ENCODE measurements around the gene SOD1.

SOD1 gene

DNA sequence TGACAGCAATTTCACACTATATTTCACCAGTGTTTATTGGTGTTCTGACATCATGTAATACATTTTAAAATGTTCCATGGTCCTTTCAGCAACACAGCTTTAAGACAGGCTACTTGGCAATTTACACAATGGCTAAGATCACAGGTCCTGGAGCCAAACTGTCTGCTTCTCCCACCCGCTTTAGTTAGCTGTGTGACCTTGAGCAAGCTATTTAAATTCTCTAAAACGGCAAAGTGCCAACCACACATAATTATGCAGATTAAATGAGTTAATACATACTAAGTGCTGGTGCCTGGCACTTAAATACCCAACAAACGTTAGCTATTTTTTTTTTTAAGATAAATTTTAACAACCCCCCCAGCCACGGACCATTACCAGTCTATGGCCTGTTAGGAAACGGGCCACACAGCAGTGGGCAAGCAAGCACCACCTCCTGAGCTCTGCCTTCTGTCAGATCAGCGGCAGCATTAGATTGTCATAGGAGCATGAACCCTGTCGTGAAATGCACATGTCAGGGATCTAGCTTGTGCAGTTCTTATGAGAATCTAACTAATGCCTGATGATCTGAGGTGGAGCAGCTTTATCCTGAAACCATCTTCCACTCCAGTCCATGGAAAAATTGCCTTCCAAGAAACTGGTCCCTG, 26.9 kb downstream of the SOD1 start:
- DNase-seq: no peak

DNA sequence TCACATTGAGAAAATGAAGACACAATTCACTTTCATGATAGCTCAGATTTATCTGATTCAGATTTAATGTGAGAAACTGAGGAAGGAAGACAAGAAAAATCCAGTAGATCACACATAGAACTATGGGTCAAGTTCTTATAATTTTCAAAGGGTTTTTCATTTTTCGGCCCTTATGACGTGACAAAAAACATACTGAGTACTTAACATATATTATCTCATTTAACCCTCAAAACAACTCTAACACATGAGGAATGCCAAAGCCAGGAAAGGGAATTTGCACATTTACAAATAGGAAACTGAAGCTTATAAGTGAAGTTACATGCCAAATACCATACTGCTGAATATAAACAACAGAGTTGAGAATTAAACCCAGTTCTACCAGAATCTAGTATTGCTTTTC, 27.6 kb downstream of the SOD1 start:
- no peak for DNase-seq

DNA sequence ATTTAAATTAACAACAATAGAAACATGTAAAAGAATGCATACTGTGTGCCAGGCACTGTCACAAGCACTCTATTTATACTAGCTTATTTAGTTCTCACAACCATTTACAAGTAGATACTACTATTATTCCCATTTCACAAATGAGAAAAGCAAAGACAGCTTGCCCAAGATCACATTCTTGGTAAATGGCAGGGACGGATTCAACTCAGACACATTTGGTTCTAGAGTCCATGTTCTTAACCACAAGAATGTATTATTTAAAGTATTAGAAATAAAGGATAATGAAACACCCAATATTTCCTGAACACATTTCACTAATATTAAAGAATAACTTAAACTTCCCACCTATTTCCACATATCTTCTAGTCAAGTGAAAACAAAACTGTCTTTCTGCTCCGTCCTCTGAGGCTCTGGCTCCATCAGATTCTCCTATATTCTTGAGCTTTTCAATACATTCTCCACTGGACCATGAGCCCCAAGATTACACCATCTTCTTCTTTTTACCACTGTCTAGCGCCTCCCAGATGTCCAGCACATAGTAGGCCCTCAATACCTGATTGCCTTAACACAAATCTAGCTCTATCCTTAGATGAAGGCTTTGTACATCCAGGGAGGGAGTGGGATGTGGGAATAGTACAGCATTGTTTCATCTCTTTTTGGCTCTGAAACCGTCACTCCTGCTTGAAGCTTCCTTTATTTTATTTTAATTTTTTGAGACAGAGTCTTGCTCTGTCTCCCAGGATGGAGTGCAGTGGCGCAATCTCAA, 29.3 kb downstream of the SOD1 start:
- DNase-seq: no peak

DNA sequence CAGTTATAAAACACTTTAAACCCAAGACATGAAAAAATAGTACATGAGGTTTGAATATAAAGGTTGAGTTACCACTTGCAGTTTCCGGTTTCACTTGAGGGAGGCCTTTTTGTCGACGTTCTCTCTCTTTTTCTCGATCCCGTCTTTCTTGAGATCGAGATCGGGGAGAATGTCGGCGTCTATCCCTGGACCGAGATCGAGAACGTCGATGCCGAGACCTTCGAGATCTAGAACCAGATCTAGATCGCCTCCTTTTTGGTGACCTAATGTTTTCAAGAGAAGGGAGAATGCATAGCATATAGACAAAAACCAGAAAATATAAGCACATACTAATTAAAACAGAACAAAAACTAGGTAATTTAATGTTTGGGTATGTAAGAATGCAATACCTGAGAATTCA, 33.7 kb downstream of the SOD1 start:
- no peak for DNase-seq

DNA sequence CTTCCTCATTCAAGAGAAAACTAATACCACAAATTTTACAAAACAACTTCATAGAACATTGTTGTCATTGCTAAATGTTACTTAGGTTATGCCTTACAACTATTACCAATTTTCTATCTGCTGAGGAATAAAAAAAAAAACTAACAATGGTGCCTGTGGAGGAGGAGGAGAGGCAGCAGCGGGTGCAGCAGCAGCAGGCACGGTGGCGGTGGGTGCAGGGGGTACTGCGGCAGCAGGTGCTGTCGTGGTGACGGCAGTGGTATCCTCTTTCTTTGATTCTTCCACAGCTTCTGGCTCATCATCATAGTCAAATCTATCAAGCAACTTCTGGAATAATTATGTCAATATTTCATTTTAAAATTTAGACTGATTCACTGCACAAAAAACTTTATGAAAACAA, 36.9 kb downstream of the SOD1 start:
- DNase-seq: no peak

DNA sequence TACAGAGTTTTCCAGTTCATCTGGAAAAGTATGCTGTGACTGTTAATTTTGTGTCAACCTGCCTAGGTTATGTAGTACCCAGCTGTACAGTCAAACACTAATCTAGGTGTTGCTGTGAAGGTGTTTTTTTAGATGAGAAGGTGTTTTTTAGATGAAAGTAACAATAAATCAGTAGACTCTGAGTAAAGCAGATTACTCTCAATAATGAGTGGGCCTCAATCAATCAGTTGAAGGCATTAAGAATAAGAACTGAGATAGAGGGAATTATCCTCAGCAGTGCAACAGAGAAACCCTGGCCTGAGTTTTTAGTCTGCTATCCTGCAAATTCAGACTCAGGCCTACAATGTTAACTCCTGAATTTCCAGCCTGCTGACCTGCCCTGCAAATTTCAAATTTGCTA, 39.0 kb downstream of the SOD1 start:
- no peak for DNase-seq

DNA sequence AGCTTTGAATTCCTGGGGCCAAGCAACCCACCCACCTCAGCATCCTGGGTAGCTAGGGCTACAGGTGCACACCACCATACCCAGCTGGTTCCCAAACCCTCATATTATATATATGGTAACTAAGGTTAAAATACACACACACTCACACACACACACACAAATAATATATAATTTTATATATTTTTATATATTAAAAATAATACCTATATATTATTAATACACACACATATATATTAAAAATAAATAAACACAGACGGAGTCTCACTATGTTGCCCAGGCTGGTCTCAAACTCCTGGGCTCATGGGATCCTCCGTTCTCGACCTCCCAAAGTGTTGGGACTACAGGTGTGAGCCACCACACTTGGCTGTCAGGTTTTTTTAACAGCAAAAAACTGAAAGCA, 40.5 kb downstream of the SOD1 start:
- DNase-seq: no peak

DNA sequence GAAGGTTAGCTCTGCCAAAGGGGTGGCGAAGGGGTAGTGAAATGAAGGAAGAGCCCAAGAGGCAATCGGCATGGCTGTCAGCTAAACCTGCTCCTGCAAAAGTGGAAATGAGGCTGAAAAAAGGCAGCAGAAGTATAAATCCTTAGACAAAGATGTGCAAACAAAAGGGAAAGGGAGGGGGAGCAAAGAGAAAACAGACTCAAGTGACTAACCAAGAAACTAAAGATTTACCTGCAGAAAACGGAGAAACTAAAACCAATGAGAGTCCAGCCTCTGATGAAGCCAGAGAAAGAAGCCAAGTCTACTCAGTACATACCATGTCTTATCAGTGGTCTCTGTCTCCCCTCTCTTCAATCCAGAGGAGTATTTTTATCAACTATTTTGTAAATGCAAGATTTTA, 47.1 kb downstream of the SOD1 start:
- no peak for DNase-seq

DNA sequence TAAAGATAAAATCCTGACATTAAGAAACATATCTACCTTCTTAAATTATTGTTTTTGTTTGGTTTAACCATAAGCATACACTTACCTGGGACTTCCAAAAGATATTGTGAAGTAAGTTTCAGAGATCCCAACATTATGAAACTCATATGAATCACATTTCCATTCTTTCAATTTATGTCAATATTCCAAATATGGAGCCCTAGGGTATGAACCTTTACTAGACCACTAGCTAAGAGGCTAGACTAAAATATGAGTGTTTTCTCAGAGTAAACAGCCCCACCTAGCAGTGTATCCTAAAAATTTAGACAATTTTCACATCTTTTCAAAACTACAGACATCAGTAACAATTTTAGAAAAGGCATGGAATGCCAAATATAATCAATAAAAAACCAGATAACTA, 48.0 kb downstream of the SOD1 start:
- DNase-seq: no peak

DNA sequence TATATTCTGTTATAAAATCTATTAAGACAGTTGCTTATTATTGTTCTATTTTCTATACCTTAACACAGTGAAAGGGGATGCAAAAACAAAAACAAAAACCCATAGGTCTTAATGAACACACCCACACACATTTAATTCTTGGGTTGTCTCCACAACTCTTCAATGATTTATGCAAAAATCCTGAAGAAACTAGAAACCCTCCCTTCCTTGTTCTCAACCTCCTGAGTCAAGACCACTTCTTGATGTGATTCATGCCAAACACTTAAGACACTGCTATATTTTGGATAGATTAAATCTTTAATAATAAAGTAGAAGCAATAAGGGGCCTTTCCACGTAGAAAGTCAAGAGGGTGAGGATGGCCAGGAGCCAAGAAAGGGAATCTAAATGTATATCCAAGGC, 49.0 kb downstream of the SOD1 start:
- no peak for DNase-seq

DNA sequence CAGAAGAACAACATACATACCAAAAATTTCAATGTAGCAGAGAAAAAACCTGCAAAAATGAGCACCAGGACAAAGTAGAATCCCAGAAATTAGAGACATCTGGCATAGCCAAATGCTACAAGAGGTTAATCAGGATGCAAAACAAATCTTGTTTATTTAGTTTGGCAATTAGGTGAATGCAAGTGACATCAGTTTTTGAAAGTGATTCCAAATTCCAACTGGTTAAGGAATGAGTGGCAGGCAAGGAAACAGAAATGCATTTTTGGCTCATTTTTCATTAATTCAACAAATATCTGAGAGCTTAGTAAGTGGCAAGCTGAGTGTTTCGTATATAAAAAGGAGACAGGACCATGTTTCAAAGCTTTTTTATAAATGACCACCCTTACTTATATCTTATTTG, 51.1 kb downstream of the SOD1 start:
- DNase-seq: no peak

DNA sequence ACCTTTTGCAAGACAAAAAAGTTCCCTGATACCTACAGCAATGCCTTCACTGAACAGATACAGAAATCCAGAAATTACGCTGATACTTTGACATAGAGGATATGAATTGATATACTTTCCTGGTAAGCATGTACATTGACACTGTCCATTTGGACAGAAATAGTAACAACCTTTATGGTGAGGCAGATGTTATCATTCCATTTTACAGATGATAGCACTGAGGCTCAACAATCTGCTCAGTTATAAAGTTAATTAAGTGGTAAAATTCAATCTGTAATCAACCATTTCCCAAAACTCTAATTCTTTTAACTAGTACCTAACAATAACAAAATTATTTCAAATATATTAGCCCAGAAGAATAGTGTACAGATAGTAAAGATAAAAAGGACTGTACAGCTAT, 51.8 kb downstream of the SOD1 start:
- DNase-seq: no peak

DNA sequence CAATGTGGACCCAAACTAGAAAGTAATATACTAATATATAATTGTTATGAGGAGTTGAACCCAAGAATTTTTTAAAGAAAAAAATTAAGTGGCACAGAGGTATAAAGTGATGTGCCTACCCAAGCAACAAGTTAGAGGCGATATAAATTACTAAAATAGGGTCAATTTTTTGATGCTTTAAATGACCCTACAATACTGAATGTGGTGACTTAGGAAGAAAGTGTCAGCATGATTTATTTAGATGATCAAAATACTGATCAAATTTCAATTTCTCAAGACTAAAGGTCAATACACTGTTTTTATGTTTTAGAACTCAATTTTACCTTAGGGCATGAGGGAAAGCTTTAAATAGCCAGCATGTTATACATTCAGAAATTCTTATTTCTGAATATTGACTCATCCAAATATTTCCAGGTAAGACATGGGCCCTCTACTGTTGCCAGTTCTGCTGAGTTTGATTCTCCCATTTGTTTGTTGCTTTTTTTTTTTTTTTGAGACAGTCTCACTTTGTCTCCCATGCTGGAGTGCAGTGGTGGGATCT, 52.3 kb downstream of the SOD1 start:
- DNase-seq: no peak

DNA sequence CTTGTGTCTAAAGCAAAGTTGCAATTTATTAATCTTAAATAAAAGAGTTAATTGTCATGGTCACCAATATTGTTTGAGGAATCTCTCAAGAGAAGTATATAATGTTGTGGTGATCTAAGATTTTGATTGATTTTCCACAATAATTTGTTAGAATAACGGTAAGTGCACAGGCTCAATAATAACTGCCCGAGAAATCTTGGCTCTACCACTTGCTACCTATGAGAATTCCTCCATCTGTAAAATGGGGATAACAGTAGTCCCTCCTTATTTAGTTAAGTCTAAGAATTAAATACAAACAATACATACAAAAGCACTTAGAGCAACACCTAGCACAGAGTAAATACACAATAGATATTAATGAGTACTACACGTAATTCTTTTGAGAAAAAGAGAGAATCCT, 53.6 kb downstream of the SOD1 start:
- no peak for DNase-seq

DNA sequence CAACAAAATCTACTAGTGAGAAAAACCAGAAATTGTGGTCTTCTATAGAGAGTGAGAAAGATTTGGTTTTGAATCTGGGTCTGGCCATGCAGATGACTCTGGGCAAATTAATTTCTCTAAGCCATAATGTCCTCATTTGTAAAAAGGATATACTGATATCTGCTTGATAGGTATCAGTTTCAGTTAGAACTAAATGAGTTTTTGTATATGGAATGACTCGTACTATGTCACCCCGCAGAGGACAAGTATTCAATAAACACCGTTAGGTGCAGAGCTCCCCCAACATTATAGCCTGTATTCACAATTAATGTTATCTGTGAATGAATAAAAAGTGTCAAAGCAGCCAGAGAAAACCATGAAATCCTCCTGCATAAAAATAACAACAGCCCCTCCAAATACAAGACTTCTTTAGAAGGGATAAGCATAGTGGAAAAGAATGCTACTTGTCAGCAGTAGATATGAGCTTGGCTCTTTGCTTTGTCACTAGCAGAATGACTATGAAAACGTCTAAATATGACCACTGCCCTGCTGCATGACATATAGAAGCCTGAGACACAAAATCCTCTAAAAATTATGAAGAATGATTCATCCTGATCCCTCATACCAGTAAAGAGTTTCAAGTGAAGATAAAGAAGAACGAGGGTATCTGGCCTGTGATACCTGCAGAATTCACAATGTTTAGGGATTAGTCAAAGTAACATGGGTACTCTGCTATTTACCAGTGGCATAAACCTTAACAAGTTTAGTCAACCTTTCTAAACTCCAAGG, 54.7 kb downstream of the SOD1 start:
- no peak for DNase-seq

DNA sequence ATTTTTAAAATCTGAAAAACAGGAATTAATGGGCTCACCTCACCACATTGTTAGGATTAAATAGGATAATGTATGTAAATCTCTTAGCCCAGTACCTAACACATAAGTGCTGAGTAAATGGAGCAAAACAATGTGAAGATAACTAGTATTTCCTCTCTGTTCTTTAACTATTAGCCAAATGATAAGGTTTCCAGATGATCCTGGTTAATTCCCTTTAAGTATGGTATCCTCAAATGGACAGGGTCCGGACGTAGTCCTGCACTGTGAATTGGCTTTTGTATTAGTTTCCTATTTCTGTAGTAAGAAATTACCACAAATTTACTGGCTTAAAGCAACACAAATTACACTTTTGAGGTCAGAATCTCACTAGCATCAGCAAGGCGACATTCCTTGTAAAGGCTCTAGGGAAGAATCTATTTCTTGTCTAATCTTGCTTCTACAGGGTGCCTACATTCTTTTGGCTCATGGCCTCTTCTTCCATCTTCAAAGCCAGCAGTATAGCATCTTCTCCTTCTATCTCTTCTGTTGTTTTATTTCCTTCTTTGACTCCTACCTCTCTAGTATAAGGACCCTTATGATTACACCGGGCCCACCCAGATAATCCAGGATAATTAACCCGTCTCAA, 55.4 kb downstream of the SOD1 start:
- DNase-seq: no peak

DNA sequence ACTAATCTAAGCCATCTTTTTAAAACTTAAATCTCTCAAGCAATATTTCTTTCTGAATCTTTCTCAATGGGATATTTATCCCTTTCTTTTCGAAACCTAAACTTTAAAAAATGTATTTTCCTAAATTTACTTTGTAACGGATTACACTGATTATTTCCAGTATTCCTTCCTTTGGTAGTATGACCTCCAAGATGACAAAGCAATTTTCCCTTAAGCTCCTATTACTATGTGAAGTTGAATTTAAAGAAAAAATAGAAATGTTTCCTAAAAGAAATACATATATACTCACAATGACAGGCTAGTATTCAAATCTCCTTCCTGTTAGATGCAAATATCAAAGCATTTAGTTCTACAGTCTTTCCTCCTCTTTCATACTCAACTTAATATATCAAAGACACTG, 56.6 kb downstream of the SOD1 start:
- DNase-seq: no peak

Measured in NCI-H1092 treated with DMSO at 0.1 percent for 48 hours (cell line).